A673 (cell line): ENCODE measurements around the gene CES5A.

Experiments
- CTCF ChIP-seq: fragments of 300-800, 200-600 bp; sonication (generic); conservative IDR thresholded peaks from 2 replicates; pipeline ENCODE4 v1.5.1; 2017; ENCODE audit warnings: low read depth, mild to moderate bottlenecking, antibody characterized with exemption, low read length, moderate library complexity, mixed read lengths
- EZH2 ChIP-seq: fragments of 200-600 bp; sonication (generic); IDR thresholded peaks from 2 replicates; pipeline ENCODE4 v1.6.1; 2017; ENCODE audit warnings: borderline replicate concordance, low read depth, mild to moderate bottlenecking, mixed read lengths, antibody characterized with exemption, low read length; ENCODE audit not compliant: poor library complexity, severe bottlenecking

GRCh38 chr16:55825115-55825728 lies 50.0 kb downstream of the CES5A start:
- TF ChIP-seq CTCF (no peak), EZH2 (no peak)
